Fibroblast of lung (primary cell): ENCODE data around the gene C1QTNF8. TPM values are rescaled to one million over a fixed set of nuclear protein-coding genes. Genes with fewer than 3 reads are reported as not detected.

Experiments
- DNase-seq, 2 donors: peaks; one replicate each; pipeline versions ENCODE4 v3.0.0 to v3.0.0-alpha.2; 2010; ENCODE audit warnings: low read depth in 2 of 2
- H2AFZ ChIP-seq: 2 replicates; pipeline ENCODE4 v1.5.1; 2012; ENCODE audit warnings: low read length, control low read depth, inconsistent platforms
- H3K27ac ChIP-seq: 2 replicates; pipeline ENCODE4 v1.5.1; 2011; ENCODE audit warnings: low read length, control low read depth; ENCODE audit not compliant: insufficient read depth
- H3K27me3 ChIP-seq: 2 replicates; pipeline ENCODE4 v1.5.1; 2011; ENCODE audit warnings: mild to moderate bottlenecking, low read length; ENCODE audit not compliant: control insufficient read depth, insufficient read depth
- H3K36me3 ChIP-seq: 2 replicates; pipeline ENCODE4 v1.5.1; 2011; ENCODE audit warnings: low read length; ENCODE audit not compliant: control insufficient read depth, insufficient read depth
- H3K4me1 ChIP-seq: 2 replicates; pipeline ENCODE4 v1.5.1; 2011; ENCODE audit warnings: low read length; ENCODE audit not compliant: control insufficient read depth, insufficient read depth; ENCODE audit errors: extremely low read depth
- H3K4me2 ChIP-seq: 2 replicates; pipeline ENCODE4 v1.5.1; 2011; ENCODE audit warnings: low read length, control low read depth; ENCODE audit not compliant: insufficient read depth; ENCODE audit errors: extremely low read depth
- H3K4me3 ChIP-seq, 4 experiments: fragments of 200-600 bp in 1 of 4; sonication (generic) in 1 of 4; replicated peaks in 1 of 4; 2 replicates each; pipeline ENCODE4 v1.5.1; 2011 to 2016; ENCODE audit warnings: low read length in 4 of 4, low read depth in 3 of 4, mild to moderate bottlenecking in 3 of 4, control low read depth in 2 of 4, inconsistent platforms in 1 of 4, mixed read lengths in 1 of 4; ENCODE audit not compliant: insufficient read depth in 1 of 4; ENCODE audit errors: control extremely low read depth in 1 of 4
- H3K79me2 ChIP-seq: 2 replicates; pipeline ENCODE4 v1.5.1; 2012; ENCODE audit warnings: mild to moderate bottlenecking, low read length, inconsistent platforms; ENCODE audit not compliant: control insufficient read depth, insufficient read depth
- H3K9ac ChIP-seq: 2 replicates; pipeline ENCODE4 v1.5.1; 2011; ENCODE audit warnings: mild to moderate bottlenecking, low read length, control low read depth; ENCODE audit not compliant: insufficient read depth
- H3K9me3 ChIP-seq: 2 replicates; pipeline ENCODE4 v1.5.1; 2012; ENCODE audit warnings: low read depth, low read length; ENCODE audit not compliant: control insufficient read depth, insufficient read depth
- H4K20me1 ChIP-seq: 2 replicates; pipeline ENCODE4 v1.5.1; 2011; ENCODE audit warnings: low read length; ENCODE audit not compliant: control insufficient read depth, insufficient read depth; ENCODE audit errors: extremely low read depth
- CTCF ChIP-seq, 2 donors: IDR thresholded peaks in 1 of 2; conservative IDR thresholded peaks in 1 of 2; 1 replicate in 1 of 2; 2 replicates in 1 of 2; pipeline ENCODE4 v1.5.1; 2011 to 2012; ENCODE audit warnings: low read length in 2 of 2, control low read depth in 1 of 2, inconsistent platforms in 1 of 2, low read depth in 1 of 2, mild to moderate bottlenecking in 1 of 2
- EZH2 ChIP-seq: IDR thresholded peaks from 2 replicates; pipeline ENCODE4 v1.5.1; 2012; ENCODE audit warnings: low read length, control low read depth, mild to moderate bottlenecking; ENCODE audit errors: missing control alignments
- polyA plus RNA-seq, 2 donors: library from polyadenylated mRNA; depleted of rRNA in 1 of 2; stranded (reverse) in 1 of 2; unstranded in 1 of 2; fragments of >200 nt; gene quantifications; 2 replicates each; pipeline ENCODE4 v1.2.1, GENCODE V29; 2011 to 2012; ENCODE audit warnings: missing spikeins in 1 of 2
- total RNA-seq: library from RNA; depleted of rRNA; stranded (reverse); fragments of >200 nt; gene quantifications from 2 replicates; pipeline ENCODE4 v1.2.1, GENCODE V29; 2014

The C1QTNF8 gene
- total and polyA plus RNA-seq, 2 donors (not counting 1 experiment from before 2014, with no cell fraction given), result not detected

GRCh38 chr16:1113489-1113888, 17.4 kb upstream of the C1QTNF8 start:
- Histone ChIP-seq H3K27ac (no peak overlapping the region), H3K27me3 (peaks cover 5% of the 10 kb centered on the region), H3K4me2 (no peak overlapping the region), H4K20me1 (no peaks in the 10 kb centered on the region), H3K9me3 (no peaks in the 10 kb centered on the region), H3K4me3 (no peak overlapping the region), H3K9ac (no peak overlapping the region), H3K4me1 (no peaks in the 10 kb centered on the region), H2AFZ (no peak overlapping the region), H3K36me3 (no peaks in the 10 kb centered on the region), H3K79me2 (no peaks in the 10 kb centered on the region)
- TF ChIP-seq CTCF (conservative IDR thresholded peaks at IDR 0.05 in 1 of 2, IDR thresholded peaks at IDR 0.05 in 1 of 2; ENCODE audit: low read depth in 1 of 2, low read length in 2 of 2), result no peak
- no peak for TF ChIP-seq EZH2
- DNase-seq, result no peak

GRCh38 chr16:1112506-1113184, 16.6 kb upstream of the C1QTNF8 start:
- no peak for DNase-seq
- H3K27me3 ChIP-seq, result peaks cover 5% of the 10 kb centered on the region
- no peaks in the 10 kb centered on the region for H3K79me2 ChIP-seq
- H3K4me3 ChIP-seq, result no peak overlapping the region
- no peaks in the 10 kb centered on the region for H3K4me1 ChIP-seq
- H3K36me3 ChIP-seq, result no peaks in the 10 kb centered on the region
- no peak overlapping the region for H3K9ac ChIP-seq
- no peaks in the 10 kb centered on the region for H4K20me1 ChIP-seq
- H3K9me3 ChIP-seq, result no peaks in the 10 kb centered on the region
- no peak for TF ChIP-seq CTCF (conservative IDR thresholded peaks at IDR 0.05 in 1 of 2, IDR thresholded peaks at IDR 0.05 in 1 of 2; ENCODE audit: low read depth in 1 of 2, low read length in 2 of 2)
- no peak for TF ChIP-seq EZH2
- H3K4me2 ChIP-seq, result no peak overlapping the region
- H3K27ac ChIP-seq, result no peak overlapping the region
- no peak overlapping the region for H2AFZ ChIP-seq

- Histone ChIP-seq H3K27me3 (peaks cover 5% of the 10 kb centered on the region), H4K20me1 (no peaks in the 10 kb centered on the region), H3K79me2 (no peaks in the 10 kb centered on the region)
Observed at GRCh38 chr16:1109648-1110047, 13.6 kb upstream of the C1QTNF8 start.

More at GRCh38 chr16:1109648-1110047, 13.6 kb upstream of the C1QTNF8 start:
- H3K27ac ChIP-seq, result no peak overlapping the region
- no peaks in the 10 kb centered on the region for H3K9me3 ChIP-seq
- no peak overlapping the region for H3K4me3 ChIP-seq
- H3K9ac ChIP-seq, result no peak overlapping the region
- TF ChIP-seq CTCF (conservative IDR thresholded peaks at IDR 0.05 in 1 of 2, IDR thresholded peaks at IDR 0.05 in 1 of 2; ENCODE audit: low read depth in 1 of 2, low read length in 2 of 2), result no peak
- TF ChIP-seq EZH2, result no peak
- no peak overlapping the region for H2AFZ ChIP-seq
- H3K4me2 ChIP-seq, result no peak overlapping the region
- H3K4me1 ChIP-seq, result no peaks in the 10 kb centered on the region
- H3K36me3 ChIP-seq, result no peaks in the 10 kb centered on the region
- DNase-seq, result no peak
